DOHH2 (cell line): Measurements from ENCODE around the gene GRAMD2B.

ENCODE experiments used
- EZH2phosphoT487 ChIP-seq: fragments of 200-600 bp; sonication (generic); IDR thresholded peaks from 2 replicates; pipeline ENCODE4 v1.6.1; 2017; ENCODE audit warnings: borderline replicate concordance, mild to moderate bottlenecking, antibody characterized with exemption, low read length, moderate library complexity, mixed read lengths
- TF ChIP-seq, protein P1 (sequence below): fragments of 200-600 bp; sonication (generic); IDR thresholded peaks from one replicate; pipeline ENCODE4 v1.5.1; 2014; ENCODE audit warnings: antibody characterized with exemption, mild to moderate bottlenecking, low read depth, low read length; ENCODE audit not compliant: poor library complexity, severe bottlenecking

DNA sequence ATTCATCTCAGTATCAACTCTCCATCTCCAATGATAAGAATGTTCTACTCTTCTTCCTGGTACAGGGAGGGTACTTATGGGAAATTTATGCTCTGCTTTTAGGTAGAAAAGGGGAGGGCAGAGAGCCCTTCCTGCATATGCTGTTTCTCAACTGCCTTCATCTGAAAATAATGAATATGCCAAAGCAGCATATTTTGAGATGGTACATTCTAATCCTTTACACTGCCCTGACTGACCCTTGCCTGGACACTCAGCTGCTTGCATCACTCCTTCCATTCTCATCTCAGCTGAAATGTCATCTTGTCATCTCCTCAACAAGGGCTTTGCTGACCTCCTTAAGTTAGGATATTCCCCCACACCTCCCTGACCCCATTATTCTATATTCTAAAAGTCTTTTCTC lies 103.3 kb downstream of the GRAMD2B start:
- TF ChIP-seq, protein P1, sequence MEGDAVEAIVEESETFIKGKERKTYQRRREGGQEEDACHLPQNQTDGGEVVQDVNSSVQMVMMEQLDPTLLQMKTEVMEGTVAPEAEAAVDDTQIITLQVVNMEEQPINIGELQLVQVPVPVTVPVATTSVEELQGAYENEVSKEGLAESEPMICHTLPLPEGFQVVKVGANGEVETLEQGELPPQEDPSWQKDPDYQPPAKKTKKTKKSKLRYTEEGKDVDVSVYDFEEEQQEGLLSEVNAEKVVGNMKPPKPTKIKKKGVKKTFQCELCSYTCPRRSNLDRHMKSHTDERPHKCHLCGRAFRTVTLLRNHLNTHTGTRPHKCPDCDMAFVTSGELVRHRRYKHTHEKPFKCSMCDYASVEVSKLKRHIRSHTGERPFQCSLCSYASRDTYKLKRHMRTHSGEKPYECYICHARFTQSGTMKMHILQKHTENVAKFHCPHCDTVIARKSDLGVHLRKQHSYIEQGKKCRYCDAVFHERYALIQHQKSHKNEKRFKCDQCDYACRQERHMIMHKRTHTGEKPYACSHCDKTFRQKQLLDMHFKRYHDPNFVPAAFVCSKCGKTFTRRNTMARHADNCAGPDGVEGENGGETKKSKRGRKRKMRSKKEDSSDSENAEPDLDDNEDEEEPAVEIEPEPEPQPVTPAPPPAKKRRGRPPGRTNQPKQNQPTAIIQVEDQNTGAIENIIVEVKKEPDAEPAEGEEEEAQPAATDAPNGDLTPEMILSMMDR = no peak
- TF ChIP-seq EZH2phosphoT487 = no peak
